ENCODE data around the gene PLXNA4. TPM values are rescaled to one million over a fixed set of nuclear protein-coding genes. Genes with fewer than 3 reads are reported as not detected.

The PLXNA4 gene
- total and polyA plus RNA-seq, 4 donors, result 0.63 to 4.6 (median 2.1) TPM

- WGBS, 2 donors, result 60 to 66% methylated on average over 7 of the region's 7 CpGs
- no peak overlapping the region for H3K9ac ChIP-seq (ENCODE audit: insufficient read depth in 1 of 2, low read length in 2 of 2)
- no peak for DNase-seq
- H3K4me1 ChIP-seq (ENCODE audit: control insufficient read depth in 5 of 5, insufficient read depth in 5 of 5, low read length in 5 of 5), result no peaks in the 10 kb centered on the region
- H3K9me3 ChIP-seq (ENCODE audit: control insufficient read depth in 4 of 4, insufficient read depth in 3 of 4, low read length in 3 of 4), result no peaks in the 10 kb centered on the region
- no peak for TF ChIP-seq CTCF (IDR thresholded peaks at IDR 0.05; ENCODE audit: control extremely low read depth, extremely low read depth)
- no peaks in the 10 kb centered on the region for H3K36me3 ChIP-seq (ENCODE audit: control insufficient read depth in 4 of 4, insufficient read depth in 4 of 4, low read length in 4 of 4)
- no peak overlapping the region for H3K27ac ChIP-seq (ENCODE audit: low read depth in 1 of 2, low read length in 1 of 2)
- H3K27me3 ChIP-seq (ENCODE audit: control insufficient read depth in 3 of 3, insufficient read depth in 3 of 3, low read length in 2 of 3), result peaks cover 0 to 10% (median 5%) of the 10 kb centered on the region in 3 donors
- H3K4me3 ChIP-seq, result no peak overlapping the region
- ATAC-seq (ENCODE audit: insufficient read depth, low FRiP score), result no peak
These were observed 268.8 kb downstream of the PLXNA4 start for GRCh38 chr7:132307465-132307864.

GRCh38 chr7:132300599-132301277 lies 275.5 kb downstream of the PLXNA4 start:
- ATAC-seq (ENCODE audit: insufficient read depth, low FRiP score) (no peak), DNase-seq (no peak)
- no peak for TF ChIP-seq CTCF (IDR thresholded peaks at IDR 0.05; ENCODE audit: control extremely low read depth, extremely low read depth)
- H3K36me3 ChIP-seq (ENCODE audit: control insufficient read depth in 4 of 4, insufficient read depth in 4 of 4, low read length in 4 of 4), result no peaks in the 10 kb centered on the region
- H3K4me1 ChIP-seq (ENCODE audit: control insufficient read depth in 5 of 5, insufficient read depth in 5 of 5, low read length in 5 of 5), result no peaks in the 10 kb centered on the region
- whole genome bisulfite sequencing, 2 donors, result 67 to 69% methylated on average over 6 of the region's 6 CpGs
- no peak overlapping the region for H3K27ac ChIP-seq (ENCODE audit: low read depth in 1 of 2, low read length in 1 of 2)
- no peaks in the 10 kb centered on the region for H3K9me3 ChIP-seq (ENCODE audit: control insufficient read depth in 4 of 4, insufficient read depth in 3 of 4, low read length in 3 of 4)
- H3K27me3 ChIP-seq (ENCODE audit: control insufficient read depth in 3 of 3, insufficient read depth in 3 of 3, low read length in 2 of 3), result peaks cover 0 to 2% (median 0%) of the 10 kb centered on the region in 3 donors
- H3K9ac ChIP-seq (ENCODE audit: insufficient read depth in 1 of 2, low read length in 2 of 2), result no peak overlapping the region
- no peak overlapping the region for H3K4me3 ChIP-seq

- TF ChIP-seq CTCF (IDR thresholded peaks at IDR 0.05; ENCODE audit: control extremely low read depth, extremely low read depth), result no peak
- ATAC-seq (ENCODE audit: insufficient read depth, low FRiP score), result no peak
These were observed 277.5 kb downstream of the PLXNA4 start for GRCh38 chr7:132298790-132299189.

GRCh38 chr7:132296820-132297219 lies 279.4 kb downstream of the PLXNA4 start:
- Histone ChIP-seq H3K27me3 (ENCODE audit: control insufficient read depth in 3 of 3, insufficient read depth in 3 of 3, low read length in 2 of 3) (no peaks in the 10 kb centered on the region), H3K9me3 (ENCODE audit: control insufficient read depth in 4 of 4, insufficient read depth in 3 of 4, low read length in 3 of 4) (no peaks in the 10 kb centered on the region), H3K9ac (ENCODE audit: insufficient read depth in 1 of 2, low read length in 2 of 2) (no peak overlapping the region), H3K4me1 (ENCODE audit: control insufficient read depth in 5 of 5, insufficient read depth in 5 of 5, low read length in 5 of 5) (no peaks in the 10 kb centered on the region), H3K27ac (ENCODE audit: low read depth in 1 of 2, low read length in 1 of 2) (no peak overlapping the region), H3K4me3 (no peak overlapping the region), H3K36me3 (ENCODE audit: control insufficient read depth in 4 of 4, insufficient read depth in 4 of 4, low read length in 4 of 4) (no peaks in the 10 kb centered on the region)
- ATAC-seq (ENCODE audit: insufficient read depth, low FRiP score) (no peak), DNase-seq (no peak)
- no peak for TF ChIP-seq CTCF (IDR thresholded peaks at IDR 0.05; ENCODE audit: control extremely low read depth, extremely low read depth)
- WGBS, 2 donors, result 81 to 83% methylated on average over 8 of the region's 8 CpGs

More at GRCh38 chr7:132298790-132299189, 277.5 kb downstream of the PLXNA4 start:
- Histone ChIP-seq H3K4me1 (ENCODE audit: control insufficient read depth in 5 of 5, insufficient read depth in 5 of 5, low read length in 5 of 5) (no peaks in the 10 kb centered on the region), H3K27me3 (ENCODE audit: control insufficient read depth in 3 of 3, insufficient read depth in 3 of 3, low read length in 2 of 3) (no peaks in the 10 kb centered on the region), H3K27ac (ENCODE audit: low read depth in 1 of 2, low read length in 1 of 2) (no peak overlapping the region), H3K9me3 (ENCODE audit: control insufficient read depth in 4 of 4, insufficient read depth in 3 of 4, low read length in 3 of 4) (no peaks in the 10 kb centered on the region), H3K4me3 (no peak overlapping the region), H3K9ac (ENCODE audit: insufficient read depth in 1 of 2, low read length in 2 of 2) (no peak overlapping the region), H3K36me3 (ENCODE audit: control insufficient read depth in 4 of 4, insufficient read depth in 4 of 4, low read length in 4 of 4) (no peaks in the 10 kb centered on the region)
- WGBS, 2 donors, result 52 to 62% methylated on average over 4 of the region's 4 CpGs
- peak in 2 of 3 donors; percentile 7 to 9 for DNase-seq
